ENCODE results near the gene CASP3.

The CASP3 gene
- 51.5 to 79.5 (median 61.8) reads per million in 18 experiments for total RNA-seq

- peak; percentile 96 to 97 for DNase-seq
These were observed at the start of gene CASP3, which contains the start of gene PRIMPOL for GRCh38 chr4:184649026-184649970. Gene CASP3 (minus strand): TSS chr4:184649447. CDS start chr4:184638453, 10,994 bp downstream. Gene PRIMPOL (plus strand): TSS chr4:184649738. CDS start chr4:184657141, 7,403 bp downstream.

DNA sequence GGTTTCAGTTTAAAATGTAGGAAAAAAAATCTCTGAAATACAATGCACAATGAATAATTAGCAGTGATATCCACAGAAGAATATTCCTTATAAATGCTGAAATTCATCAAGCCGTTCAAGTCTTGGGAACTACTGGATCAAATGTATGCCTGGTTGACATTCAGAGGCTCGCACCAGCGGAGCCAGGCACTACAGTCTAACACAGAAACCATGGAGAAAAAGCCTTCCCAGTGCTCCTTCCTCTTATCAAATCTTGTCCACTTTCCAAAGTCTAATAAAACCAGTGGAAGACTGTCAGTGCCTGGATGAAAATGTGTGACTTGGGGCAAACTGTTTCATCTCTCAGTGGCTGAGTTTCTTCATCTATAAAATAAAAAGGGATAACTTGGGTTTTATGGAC lies 48.7 kb upstream of the CASP3 start:
- no peak for DNase-seq

- DNase-seq = no peak
These were observed 46.1 kb upstream of the CASP3 start for GRCh38 chr4:184695178-184695896.

- DNase-seq = no peak
These were observed 45.2 kb upstream of the CASP3 start for GRCh38 chr4:184694412-184694956.

DNA sequence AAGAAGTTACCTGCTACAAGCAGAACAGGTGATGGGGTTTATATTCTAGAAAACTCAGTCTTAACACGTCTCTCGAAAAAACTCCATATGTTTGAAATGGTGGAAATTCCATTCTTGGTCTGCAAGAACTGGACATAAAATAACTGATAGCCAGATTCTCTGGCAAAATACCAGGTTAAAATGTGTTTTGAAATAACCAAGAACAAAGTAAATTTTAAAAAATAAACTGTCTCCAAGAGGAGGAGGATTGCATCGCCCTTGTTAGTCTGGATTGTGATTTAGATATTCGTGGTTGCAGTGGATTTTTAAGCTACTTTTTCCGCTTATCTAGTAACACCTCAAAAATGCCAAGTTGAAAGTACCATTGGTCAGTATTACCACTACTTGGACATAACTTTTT lies 43.8 kb upstream of the CASP3 start:
- DNase-seq = no peak

GRCh38 chr4:184689681-184690080 lies 40.4 kb upstream of the CASP3 start:
- DNase-seq = no peak

- DNase-seq = no peak
These were observed 39.2 kb upstream of the CASP3 start for GRCh38 chr4:184688447-184688846.

DNA sequence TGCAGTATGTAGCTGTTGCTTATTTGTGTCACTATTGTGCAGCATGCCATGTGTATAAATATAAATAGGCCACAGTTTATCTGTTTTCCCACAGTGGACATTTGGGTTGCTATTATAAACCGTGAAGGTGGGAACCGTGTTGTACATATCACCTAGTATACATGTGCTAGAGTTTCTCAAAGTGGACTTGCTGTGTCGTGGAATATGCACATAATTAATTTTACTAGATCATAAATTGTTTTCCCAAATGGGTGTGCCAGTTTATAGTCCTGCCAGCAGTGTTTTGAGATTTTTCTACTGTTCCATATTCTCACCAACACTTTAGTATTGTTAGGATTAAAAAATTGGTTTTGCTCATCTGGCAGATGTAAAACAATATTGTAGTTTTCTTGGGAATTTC lies 38.8 kb upstream of the CASP3 start:
- DNase-seq = no peak

DNA sequence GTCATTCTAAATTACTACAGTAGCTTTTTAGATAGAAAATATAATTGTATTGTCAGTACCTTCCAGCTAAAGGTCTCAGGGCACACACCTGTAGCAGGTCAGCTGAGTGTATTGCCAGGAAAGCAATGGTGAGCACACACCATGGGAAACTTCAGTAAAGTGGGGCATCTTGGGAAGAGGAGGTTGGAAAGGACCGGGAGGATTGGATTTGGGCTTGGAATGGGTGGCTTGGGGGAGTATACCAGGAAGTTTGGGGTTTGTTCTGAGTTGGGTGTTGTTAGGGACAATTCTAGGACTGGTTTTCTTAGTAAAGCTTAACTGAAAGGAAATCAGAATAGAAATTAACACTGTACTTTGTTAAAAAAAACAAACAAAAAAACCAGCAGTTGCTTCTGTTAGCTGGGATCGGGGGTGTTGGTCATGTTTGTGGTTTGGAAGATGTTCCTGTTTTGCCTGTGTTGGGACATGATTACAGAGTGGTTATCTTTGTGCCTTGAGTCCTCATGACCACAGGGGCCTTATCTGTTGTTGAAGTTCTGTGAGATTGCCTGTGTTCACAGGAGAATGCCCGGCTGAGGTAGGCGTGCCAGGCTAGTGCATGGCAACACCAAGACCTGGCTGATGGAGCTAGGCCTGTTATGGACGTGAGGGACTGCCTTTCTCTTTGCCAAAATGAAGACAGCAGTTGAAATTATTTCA lies 35.4 kb upstream of the CASP3 start:
- DNase-seq = peak; percentile 77 to 83

- DNase-seq = no peak
These were observed 32.7 kb upstream of the CASP3 start for GRCh38 chr4:184681916-184682315.

GRCh38 chr4:184680698-184681097 lies 31.5 kb upstream of the CASP3 start:
- DNase-seq = peak in 1 of 2 donors; percentile 35

DNA sequence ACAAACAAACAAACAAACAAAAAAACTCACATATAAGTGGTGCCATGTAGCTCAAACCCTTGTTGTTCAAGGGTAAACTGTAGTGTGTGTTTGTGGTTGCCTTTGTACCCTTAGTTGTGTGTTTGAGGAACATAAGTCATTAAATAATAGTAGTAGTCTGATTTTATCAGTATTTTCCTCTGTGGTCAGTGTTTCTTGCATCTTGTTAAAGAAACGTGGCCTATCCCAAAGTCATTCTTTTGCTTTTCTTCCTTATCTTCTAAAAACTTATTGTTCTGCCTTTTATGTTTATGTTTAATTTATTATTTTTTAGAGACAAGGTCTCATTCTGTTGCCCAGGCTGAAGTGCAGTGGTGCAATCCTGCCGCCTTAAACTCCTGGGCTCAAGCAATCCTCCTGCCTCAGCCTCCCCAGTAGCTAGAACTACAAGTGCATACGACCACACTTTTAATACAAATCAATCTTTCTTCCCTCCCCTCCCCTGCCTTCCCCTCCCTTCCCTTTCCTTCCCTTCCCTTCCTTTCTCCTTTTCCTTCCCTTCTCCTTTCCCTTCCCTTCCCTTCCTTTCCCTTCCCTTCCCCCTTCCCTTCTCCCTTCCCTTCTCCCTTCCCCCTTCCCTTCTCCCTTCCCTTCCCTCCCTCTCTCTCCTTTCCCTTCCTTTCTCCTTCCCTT lies 26.7 kb upstream of the CASP3 start:
- DNase-seq = no peak

- no peak for DNase-seq
These were observed 25.8 kb upstream of the CASP3 start for GRCh38 chr4:184675018-184675417.

GRCh38 chr4:184674011-184674410 lies 24.8 kb upstream of the CASP3 start:
- no peak for DNase-seq

DNA sequence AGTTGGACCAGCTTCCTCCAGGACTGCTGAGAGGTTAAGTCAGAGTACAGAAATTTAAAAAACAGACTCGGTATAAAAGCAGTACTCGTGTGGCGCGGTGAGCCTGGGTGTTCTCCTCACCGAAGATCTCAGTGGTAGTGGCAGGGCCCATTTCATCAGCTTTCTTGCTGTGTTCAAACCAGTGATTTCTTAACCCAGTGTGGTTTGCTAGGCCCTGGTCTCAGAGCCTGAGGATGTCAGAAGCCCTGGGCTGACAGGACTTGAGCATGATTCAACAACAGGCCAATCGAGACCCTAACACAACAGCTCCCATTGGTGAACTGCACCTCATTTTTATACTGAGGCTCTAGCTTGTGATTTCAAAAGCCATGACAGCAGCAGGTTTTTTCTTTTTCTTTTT lies 23.5 kb upstream of the CASP3 start:
- DNase-seq = no peak

- no peak for DNase-seq
These were observed 21.9 kb upstream of the CASP3 start for GRCh38 chr4:184671101-184671500.

DNA sequence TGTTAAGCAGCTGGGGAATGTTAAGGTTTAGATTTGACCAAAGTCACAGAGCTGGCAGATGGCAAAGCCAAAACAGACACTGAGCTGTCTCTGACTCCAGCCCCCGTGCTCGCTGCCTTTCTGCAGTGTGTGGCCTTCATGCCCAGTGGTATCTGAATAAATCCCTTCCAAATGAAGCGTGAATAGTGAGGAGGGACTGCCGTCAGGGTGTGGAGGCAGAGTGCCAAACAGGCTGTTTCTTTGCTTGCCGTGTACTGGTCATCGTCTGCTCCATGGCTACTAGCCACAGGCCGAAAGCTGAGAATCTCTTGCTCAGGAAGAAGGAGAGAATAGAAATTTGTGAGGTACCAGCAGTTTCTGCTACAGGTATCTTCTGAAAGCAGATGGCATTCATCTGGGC lies 20.0 kb upstream of the CASP3 start:
- DNase-seq = no peak

DNA sequence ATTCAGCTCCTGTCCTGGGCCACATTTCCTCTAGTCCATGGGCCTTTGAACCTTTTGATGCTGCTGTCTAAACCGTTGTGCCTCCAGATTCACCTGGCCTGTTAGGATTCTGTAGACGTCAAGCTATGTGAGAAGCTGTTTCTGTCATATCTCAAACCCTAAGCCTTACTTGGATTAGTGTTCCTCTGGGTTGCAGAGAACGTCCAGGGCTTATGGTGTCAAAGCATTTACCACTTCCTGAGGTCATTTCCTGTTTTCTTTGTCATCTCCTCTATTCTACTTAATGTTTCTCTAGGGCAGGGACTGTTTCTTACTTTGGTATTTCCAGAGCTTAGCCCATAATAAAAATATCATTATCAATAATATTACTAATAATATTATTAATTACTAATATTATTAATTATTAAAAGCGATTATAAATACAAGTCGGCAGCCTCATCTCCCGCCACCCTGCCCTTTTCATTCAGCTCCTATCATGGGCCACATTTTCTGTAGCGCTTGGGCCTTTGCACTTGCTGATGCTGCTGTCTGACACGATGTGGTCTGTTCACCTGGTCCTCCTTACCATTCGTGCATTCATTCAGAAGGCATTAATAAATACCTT lies 19.4 kb upstream of the CASP3 start:
- peak; percentile 23 to 49 for DNase-seq

GRCh38 chr4:184668096-184668495 lies 18.8 kb upstream of the CASP3 start:
- DNase-seq = no peak

- DNase-seq = no peak
These were observed 17.4 kb upstream of the CASP3 start for GRCh38 chr4:184666670-184667069.

- DNase-seq = peak; percentile 34 to 37
These were observed 15.4 kb upstream of the CASP3 start for GRCh38 chr4:184664445-184665210.
